DND-41 (cell line): ENCODE data around the gene ZNF565.

Experiments
- ATAC-seq: fragments of 200-7000 bp; cut with Tn5 transposase; 3 replicates; pipeline ENCODE4 v1.9.1; 2021; ENCODE audit warnings: low read depth; ENCODE audit not compliant: insufficient read depth
- DNase-seq: peaks from one replicate; pipeline ENCODE4 v3.0.0-alpha.2; 2020
- H2AFZ ChIP-seq: 2 replicates; pipeline ENCODE4 v1.6.0; 2012; ENCODE audit warnings: low read depth, low read length
- H3K27ac ChIP-seq: 2 replicates; pipeline ENCODE4 v1.5.1; 2012; ENCODE audit warnings: low read length, inconsistent platforms
- H3K27me3 ChIP-seq: fragments of 200-600 bp; sonication (generic); 2 replicates; pipeline ENCODE4 v1.6.0; 2012; ENCODE audit warnings: low read length, mild to moderate bottlenecking, inconsistent platforms; ENCODE audit not compliant: insufficient read depth, poor library complexity
- H3K36me3 ChIP-seq: 2 replicates; pipeline ENCODE4 v1.5.1; 2012; ENCODE audit warnings: low read length, inconsistent platforms; ENCODE audit not compliant: insufficient read depth
- H3K4me1 ChIP-seq: 2 replicates; pipeline ENCODE4 v1.5.1; 2012; ENCODE audit warnings: mild to moderate bottlenecking, low read length; ENCODE audit not compliant: insufficient read depth
- H3K4me2 ChIP-seq: 2 replicates; pipeline ENCODE4 v1.6.0; 2012; ENCODE audit warnings: mild to moderate bottlenecking, moderate library complexity, low read length, inconsistent platforms; ENCODE audit not compliant: insufficient read depth
- H3K4me3 ChIP-seq, 2 experiments: fragments of 200-600 bp in 1 of 2; shearing (Covaris generic) in 1 of 2; 2 replicates each; pipeline ENCODE4 v1.5.1; 2012 to 2016; ENCODE audit warnings: inconsistent platforms in 2 of 2, low read length in 2 of 2, mild to moderate bottlenecking in 2 of 2, low read depth in 1 of 2, moderate library complexity in 1 of 2
- H3K79me2 ChIP-seq: 2 replicates; pipeline ENCODE4 v1.6.0; 2012; ENCODE audit warnings: low read length, inconsistent platforms; ENCODE audit not compliant: insufficient read depth
- H3K9ac ChIP-seq: 2 replicates; pipeline ENCODE4 v1.6.0; 2012; ENCODE audit warnings: low read depth, mild to moderate bottlenecking, inconsistent platforms, low read length, moderate library complexity
- H3K9me3 ChIP-seq: 2 replicates; pipeline ENCODE4 v1.5.1; 2012; ENCODE audit warnings: low read length, moderate library complexity, mild to moderate bottlenecking, inconsistent platforms; ENCODE audit not compliant: insufficient read depth, severe bottlenecking
- H4K20me1 ChIP-seq: 2 replicates; pipeline ENCODE4 v1.6.0; 2012; ENCODE audit warnings: low read length; ENCODE audit not compliant: insufficient read depth
- EZH2 ChIP-seq: IDR thresholded peaks from 3 replicates; pipeline ENCODE4 v1.6.1; 2012; ENCODE audit warnings: borderline replicate concordance, low read depth, mild to moderate bottlenecking, moderate library complexity, low read length, inconsistent platforms; ENCODE audit not compliant: severe bottlenecking
- TF ChIP-seq, protein P1 (sequence below): IDR thresholded peaks from 2 replicates; pipeline ENCODE4 v1.5.1; 2012; ENCODE audit warnings: borderline replicate concordance, low read length, moderate library complexity, mild to moderate bottlenecking; ENCODE audit not compliant: poor library complexity, severe bottlenecking; ENCODE audit errors: extremely low read depth

ZNF565 gene

DNA sequence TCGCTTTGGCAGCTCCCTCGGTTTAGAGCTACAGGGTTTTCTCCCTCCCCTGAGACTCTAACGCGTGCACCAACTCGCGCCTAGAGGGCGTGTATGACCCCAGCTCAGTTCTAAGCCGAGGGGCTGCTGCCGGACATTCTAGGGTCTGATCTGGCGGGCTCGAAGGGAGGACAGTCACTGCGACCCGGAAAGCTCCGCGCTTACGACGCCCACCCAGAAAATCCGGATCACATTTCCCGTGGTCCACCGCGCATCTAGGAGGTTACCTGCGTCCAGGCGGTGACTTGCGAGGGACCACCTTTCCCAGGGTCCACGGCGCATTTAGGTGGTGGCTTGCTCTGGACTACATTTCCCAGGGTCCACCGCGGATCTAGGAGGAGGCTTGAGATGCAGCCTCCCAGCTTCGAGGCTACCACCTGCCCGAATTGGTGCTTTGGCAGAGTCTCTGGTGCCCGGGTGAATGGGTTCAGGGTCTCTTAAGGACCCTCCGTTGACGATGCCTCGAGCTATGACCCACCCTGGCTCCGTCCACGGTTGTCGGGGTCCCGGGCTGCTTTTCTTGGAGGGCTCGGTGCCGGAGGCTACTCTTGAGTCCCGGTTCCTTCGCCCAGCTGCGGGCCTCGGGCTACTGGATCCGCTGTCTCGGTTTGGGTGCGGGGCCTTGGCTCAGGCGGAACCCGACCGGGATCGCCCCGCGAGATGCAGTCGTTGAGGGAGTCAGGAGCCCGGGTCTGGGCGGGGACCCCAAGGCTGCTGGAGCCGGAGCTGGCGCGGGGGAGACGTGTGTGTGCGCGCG is 30.9 kb upstream of the ZNF565 start:
- Histone ChIP-seq H4K20me1 (no peaks in the 10 kb centered on the region), H3K4me1 (no peaks in the 10 kb centered on the region), H3K27ac (no peak overlapping the region), H3K4me3 (no peak overlapping the region), H3K9me3 (no peaks in the 10 kb centered on the region), H2AFZ (no peak overlapping the region), H3K36me3 (no peaks in the 10 kb centered on the region), H3K27me3 (no peaks in the 10 kb centered on the region), H3K4me2 (no peak overlapping the region), H3K79me2 (no peaks in the 10 kb centered on the region), H3K9ac (no peak overlapping the region)
- ATAC-seq = no peak
- no peak for DNase-seq
- TF ChIP-seq, protein P1, sequence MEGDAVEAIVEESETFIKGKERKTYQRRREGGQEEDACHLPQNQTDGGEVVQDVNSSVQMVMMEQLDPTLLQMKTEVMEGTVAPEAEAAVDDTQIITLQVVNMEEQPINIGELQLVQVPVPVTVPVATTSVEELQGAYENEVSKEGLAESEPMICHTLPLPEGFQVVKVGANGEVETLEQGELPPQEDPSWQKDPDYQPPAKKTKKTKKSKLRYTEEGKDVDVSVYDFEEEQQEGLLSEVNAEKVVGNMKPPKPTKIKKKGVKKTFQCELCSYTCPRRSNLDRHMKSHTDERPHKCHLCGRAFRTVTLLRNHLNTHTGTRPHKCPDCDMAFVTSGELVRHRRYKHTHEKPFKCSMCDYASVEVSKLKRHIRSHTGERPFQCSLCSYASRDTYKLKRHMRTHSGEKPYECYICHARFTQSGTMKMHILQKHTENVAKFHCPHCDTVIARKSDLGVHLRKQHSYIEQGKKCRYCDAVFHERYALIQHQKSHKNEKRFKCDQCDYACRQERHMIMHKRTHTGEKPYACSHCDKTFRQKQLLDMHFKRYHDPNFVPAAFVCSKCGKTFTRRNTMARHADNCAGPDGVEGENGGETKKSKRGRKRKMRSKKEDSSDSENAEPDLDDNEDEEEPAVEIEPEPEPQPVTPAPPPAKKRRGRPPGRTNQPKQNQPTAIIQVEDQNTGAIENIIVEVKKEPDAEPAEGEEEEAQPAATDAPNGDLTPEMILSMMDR = no peak
- TF ChIP-seq EZH2 = no peak

DNA sequence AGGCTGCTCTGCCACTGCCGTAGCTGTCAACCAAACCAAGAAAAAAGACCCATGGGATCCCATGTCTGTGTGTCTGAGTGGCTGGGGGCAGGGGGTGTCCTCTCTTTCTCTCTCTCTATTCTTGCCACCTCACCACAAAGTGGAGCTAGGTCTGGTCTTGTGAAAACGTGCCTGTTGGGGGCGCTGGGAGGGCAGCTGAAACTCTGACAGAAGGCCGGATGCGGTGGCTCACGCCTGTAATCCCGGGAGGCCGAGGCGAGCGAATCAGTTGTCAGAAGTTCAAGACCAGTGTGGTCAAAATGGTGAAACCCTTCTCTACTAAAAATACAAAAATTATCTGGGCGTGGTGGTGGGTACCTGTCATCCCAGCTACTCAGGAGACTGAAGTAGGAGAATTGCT is 29.6 kb upstream of the ZNF565 start:
- no peak overlapping the region for H3K4me2 ChIP-seq
- peaks cover 5% of the 10 kb centered on the region; the same call in 1 of the 2 replicates for H3K36me3 ChIP-seq
- H3K9me3 ChIP-seq = no peaks in the 10 kb centered on the region
- TF ChIP-seq, protein P1 = no peak
- TF ChIP-seq EZH2 = no peak
- H3K27ac ChIP-seq = no peak overlapping the region
- no peak overlapping the region for H3K9ac ChIP-seq
- H3K4me1 ChIP-seq = no peaks in the 10 kb centered on the region
- H3K27me3 ChIP-seq = no peaks in the 10 kb centered on the region
- H2AFZ ChIP-seq = no peak overlapping the region
- ATAC-seq (no peak), DNase-seq (no peak)
- no peak overlapping the region for H3K4me3 ChIP-seq
- H3K79me2 ChIP-seq = no peaks in the 10 kb centered on the region
- no peaks in the 10 kb centered on the region for H4K20me1 ChIP-seq

DNA sequence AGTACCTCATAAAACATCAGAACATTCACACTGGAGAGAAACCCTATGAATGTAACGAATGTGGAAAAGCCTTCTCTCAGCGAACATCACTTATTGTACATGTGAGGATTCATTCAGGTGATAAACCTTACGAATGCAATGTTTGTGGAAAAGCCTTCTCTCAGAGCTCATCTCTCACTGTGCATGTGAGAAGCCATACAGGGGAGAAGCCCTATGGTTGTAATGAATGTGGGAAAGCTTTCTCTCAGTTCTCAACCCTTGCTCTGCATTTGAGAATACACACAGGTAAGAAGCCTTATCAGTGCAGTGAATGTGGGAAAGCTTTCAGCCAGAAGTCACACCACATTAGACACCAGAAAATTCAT is 22.5 kb upstream of the ZNF565 start:
- Histone ChIP-seq H3K27ac (no peak overlapping the region), H3K9me3 (no peaks in the 10 kb centered on the region), H2AFZ (no peak overlapping the region), H3K27me3 (no peaks in the 10 kb centered on the region), H3K4me3 (no peak overlapping the region), H4K20me1 (no peaks in the 10 kb centered on the region), H3K4me1 (no peaks in the 10 kb centered on the region), H3K4me2 (no peak overlapping the region), H3K9ac (no peak overlapping the region), H3K79me2 (peaks cover 6% of the 10 kb centered on the region), H3K36me3 (peaks cover 75% of the 10 kb centered on the region)
- DNase-seq (no peak), ATAC-seq (no peak)
- TF ChIP-seq, protein P1 = no peak
- TF ChIP-seq EZH2 = no peak
